ENCODE measurements around the gene DOK3. TPM values are rescaled to one million over a fixed set of nuclear protein-coding genes. Genes with fewer than 3 reads are reported as not detected.

The DOK3 gene
- polyA plus RNA-seq, 1 experiment = 0.50 TPM

DNA sequence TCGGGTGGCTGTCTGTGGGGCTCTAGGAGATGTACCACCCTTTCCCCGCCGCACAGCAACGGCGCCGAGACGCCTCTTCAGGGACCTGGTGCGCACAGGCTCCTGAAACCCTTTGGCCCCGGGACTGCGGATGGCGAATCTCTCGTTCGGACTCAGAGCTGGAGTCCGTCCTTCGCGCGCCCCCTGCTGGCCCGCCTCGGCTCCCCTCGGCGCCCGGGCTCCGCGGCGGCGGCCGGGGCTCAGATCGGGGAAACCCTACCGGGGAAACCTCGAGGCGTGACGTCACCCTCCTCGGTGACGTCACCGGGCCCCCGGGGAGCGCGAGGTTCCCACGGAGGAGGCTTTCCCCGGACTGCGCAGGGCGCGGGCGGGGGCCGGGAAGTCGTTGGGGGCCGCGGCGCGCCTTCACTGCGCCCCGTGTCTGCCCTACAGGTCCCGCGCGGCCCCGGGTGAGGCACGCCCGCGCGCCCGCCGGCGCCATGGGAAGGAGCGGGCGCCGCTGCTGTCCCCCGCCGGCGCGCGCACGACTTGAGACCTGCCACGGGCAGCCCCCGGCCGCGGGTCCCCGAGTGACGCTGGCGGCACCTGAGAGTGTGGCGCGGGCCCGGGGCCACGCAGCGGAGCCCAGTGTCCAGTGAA, 55.1 kb downstream of the DOK3 start:
- no peak for DNase-seq (ENCODE audit: low read depth, low spot score)
- ChIA-PET CTCF (interaction anchor here (0.5 to 15.6 kb wide), 18 partner anchors 8 to 341 kb away, joined by 3 to 205 read pairs (median 5); partner anchors contain the start of genes DBN1 and PFN3), POLR2A (interaction anchor here (1.0 to 3.0 kb wide), 8 partner anchors 10 to 65 kb away, joined by 4 to 26 read pairs (median 7); partner anchors contain the start of genes GRK6 and PDLIM7)
- Histone ChIP-seq H3K27me3 (ENCODE audit: control insufficient read depth, insufficient read depth, low read length) (no peaks in the 10 kb centered on the region), H3K4me3 (ENCODE audit: low read depth, low read length) (peak overlapping the region; percentile 51), H3K27ac (ENCODE audit: low read depth, low read length) (peak overlapping the region; percentile 11), H3K9me3 (ENCODE audit: control insufficient read depth, insufficient read depth, low read length) (no peaks in the 10 kb centered on the region)
- TF ChIP-seq, protein P1, sequence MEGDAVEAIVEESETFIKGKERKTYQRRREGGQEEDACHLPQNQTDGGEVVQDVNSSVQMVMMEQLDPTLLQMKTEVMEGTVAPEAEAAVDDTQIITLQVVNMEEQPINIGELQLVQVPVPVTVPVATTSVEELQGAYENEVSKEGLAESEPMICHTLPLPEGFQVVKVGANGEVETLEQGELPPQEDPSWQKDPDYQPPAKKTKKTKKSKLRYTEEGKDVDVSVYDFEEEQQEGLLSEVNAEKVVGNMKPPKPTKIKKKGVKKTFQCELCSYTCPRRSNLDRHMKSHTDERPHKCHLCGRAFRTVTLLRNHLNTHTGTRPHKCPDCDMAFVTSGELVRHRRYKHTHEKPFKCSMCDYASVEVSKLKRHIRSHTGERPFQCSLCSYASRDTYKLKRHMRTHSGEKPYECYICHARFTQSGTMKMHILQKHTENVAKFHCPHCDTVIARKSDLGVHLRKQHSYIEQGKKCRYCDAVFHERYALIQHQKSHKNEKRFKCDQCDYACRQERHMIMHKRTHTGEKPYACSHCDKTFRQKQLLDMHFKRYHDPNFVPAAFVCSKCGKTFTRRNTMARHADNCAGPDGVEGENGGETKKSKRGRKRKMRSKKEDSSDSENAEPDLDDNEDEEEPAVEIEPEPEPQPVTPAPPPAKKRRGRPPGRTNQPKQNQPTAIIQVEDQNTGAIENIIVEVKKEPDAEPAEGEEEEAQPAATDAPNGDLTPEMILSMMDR (IDR thresholded peaks at IDR 0.05; ENCODE audit: low read depth, low read length) = peak; percentile 77

DNA sequence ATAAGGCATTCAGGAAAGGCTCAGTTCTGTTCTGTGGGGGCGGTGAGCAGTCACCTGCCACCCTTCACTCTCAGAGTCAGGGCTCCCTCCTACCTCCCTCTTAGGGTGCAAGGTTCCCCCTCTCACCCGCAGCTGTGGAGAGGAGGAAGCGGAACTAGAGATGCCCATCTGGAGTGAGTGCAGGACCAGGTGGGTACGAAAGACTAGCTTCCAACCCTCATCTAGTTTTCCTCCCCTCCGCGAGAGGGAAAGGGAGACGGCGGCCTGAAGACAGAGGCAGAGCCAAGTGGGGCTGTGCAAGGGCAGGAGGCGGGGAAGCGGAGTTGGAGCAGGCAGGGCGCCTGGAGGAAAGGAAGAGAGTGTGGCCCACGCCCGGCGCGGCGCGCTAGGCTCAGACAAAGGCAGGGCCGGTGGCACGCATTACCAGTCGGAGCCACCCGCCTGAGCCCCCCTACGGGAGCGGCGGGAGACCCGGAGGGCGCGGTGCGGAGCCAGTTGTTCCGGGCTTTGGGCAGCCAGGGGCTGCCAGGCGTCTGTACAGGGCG, 55.7 kb downstream of the DOK3 start:
- no peak for DNase-seq (ENCODE audit: low read depth, low spot score)
- CTCF ChIA-PET = interaction anchor here (0.6 to 15.6 kb wide), 14 partner anchors 9 to 340 kb away, joined by 3 to 205 read pairs (median 5); partner anchors contain the start of gene PFN3
- H3K27me3 ChIP-seq (ENCODE audit: control insufficient read depth, insufficient read depth, low read length) = no peaks in the 10 kb centered on the region
- no peaks in the 10 kb centered on the region for H3K9me3 ChIP-seq (ENCODE audit: control insufficient read depth, insufficient read depth, low read length)
- POLR2A ChIA-PET = interaction anchor here (1.6 to 3.0 kb wide), 4 partner anchors 10 to 65 kb away, joined by 4 to 26 read pairs (median 13); partner anchors contain the start of gene PDLIM7
- H3K27ac ChIP-seq (ENCODE audit: low read depth, low read length) = peak overlapping the region; percentile 11
- H3K4me3 ChIP-seq (ENCODE audit: low read depth, low read length) = peak overlapping the region; percentile 37
- TF ChIP-seq, protein P1 (IDR thresholded peaks at IDR 0.05; ENCODE audit: low read depth, low read length) = no peak

DNA sequence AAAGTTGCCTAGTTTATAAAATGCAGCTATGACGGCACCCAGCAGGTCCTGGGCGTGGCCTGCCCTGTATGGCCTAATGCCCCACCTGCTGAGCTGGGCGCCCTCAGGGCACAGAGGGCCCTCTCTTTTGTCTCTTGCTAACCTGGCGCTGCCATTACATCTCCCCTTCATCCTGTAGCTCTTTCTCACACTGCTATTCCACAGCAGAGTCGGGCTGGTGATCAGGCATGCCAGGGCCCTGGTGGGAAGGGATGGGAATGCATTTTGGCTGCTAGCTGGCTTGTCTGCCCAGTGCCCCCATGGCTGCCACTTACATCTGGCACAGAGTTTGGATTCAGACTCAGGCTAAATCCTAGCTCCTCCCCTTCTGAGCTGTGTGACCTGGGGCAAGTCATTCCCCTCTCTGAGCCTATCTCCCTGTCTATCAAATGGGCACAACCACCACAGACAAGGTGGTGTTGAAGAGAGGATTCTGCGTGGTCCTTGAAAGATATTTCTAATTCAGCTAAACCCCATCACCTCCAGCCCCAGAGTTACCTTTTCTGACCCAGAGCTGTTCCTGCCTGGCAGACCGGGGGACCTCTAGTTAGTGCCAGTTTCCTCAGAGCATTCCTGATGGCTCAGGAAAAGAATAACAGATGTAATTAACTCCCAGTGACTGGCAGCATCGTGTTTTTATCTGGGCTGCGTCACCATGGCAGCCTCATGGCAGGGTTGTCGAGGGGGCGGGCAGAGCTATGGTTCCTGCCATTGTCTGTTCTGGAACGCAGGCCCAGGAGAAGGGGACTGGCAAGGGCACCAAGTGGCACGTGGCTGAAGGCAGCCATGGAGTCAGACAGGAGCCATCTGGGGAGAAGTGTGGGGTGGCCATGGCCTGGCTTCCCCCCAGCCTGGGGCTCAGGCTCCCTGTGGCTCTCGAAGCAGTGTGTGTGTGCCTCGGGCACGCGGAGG, 56.7 kb downstream of the DOK3 start:
- POLR2A ChIA-PET = interaction anchor here (0.8 to 3.0 kb wide), 4 partner anchors 9 to 63 kb away, joined by 3 to 26 read pairs (median 4); partner anchors contain the start of gene PDLIM7
- Histone ChIP-seq H3K4me3 (ENCODE audit: low read depth, low read length) (no peak overlapping the region), H3K9me3 (ENCODE audit: control insufficient read depth, insufficient read depth, low read length) (no peaks in the 10 kb centered on the region), H3K27ac (ENCODE audit: low read depth, low read length) (no peak overlapping the region), H3K27me3 (ENCODE audit: control insufficient read depth, insufficient read depth, low read length) (no peaks in the 10 kb centered on the region)
- DNase-seq (ENCODE audit: low read depth, low spot score) = no peak
- TF ChIP-seq, protein P1 (IDR thresholded peaks at IDR 0.05; ENCODE audit: low read depth, low read length) = no peak
- CTCF ChIA-PET = interaction anchor here (0.9 to 15.6 kb wide), 15 partner anchors 10 to 137 kb away, joined by 3 to 205 read pairs (median 4); partner anchors contain the start of gene PFN3

Other genes with a start within 250 kb of the DOK3 start
- gene RAB24, start 206.1 kb downstream of the DOK3 start, polyA plus RNA-seq (2011; rRNA removed) = 35.4 and 38.8 TPM in 2 replicates
- 135 and 158 TPM in 2 replicates for gene PRELID1, start 206.0 kb downstream of the DOK3 start, polyA plus RNA-seq (2011; rRNA removed)
- gene MXD3, start 197.9 kb downstream of the DOK3 start, polyA plus RNA-seq (2011; rRNA removed) = 2.8 and 2.9 TPM in 2 replicates
- gene LMAN2, start 158.2 kb downstream of the DOK3 start, polyA plus RNA-seq (2011; rRNA removed) = 150 and 212 TPM in 2 replicates
- 2.6 and 4.4 TPM in 2 replicates for gene RGS14, start 151.9 kb downstream of the DOK3 start, polyA plus RNA-seq (2011; rRNA removed)
- not detected in 2 replicates for gene SLC34A1, start 125.4 kb downstream of the DOK3 start, polyA plus RNA-seq (2011; rRNA removed)
- not detected in 2 replicates for gene PFN3, start 109.2 kb downstream of the DOK3 start, polyA plus RNA-seq (2011; rRNA removed)
- 0.35 and 0.48 TPM in 2 replicates for gene F12, start 100.3 kb downstream of the DOK3 start, polyA plus RNA-seq (2011; rRNA removed)
- gene GRK6, start 83.2 kb downstream of the DOK3 start, polyA plus RNA-seq (2011; rRNA removed) = 16.4 and 21.4 TPM in 2 replicates
- 1.0 and 1.6 TPM in 2 replicates for gene PRR7, start 63.0 kb downstream of the DOK3 start, polyA plus RNA-seq (2011; rRNA removed)
- 146 and 164 TPM in 2 replicates for gene DBN1, start 36.2 kb downstream of the DOK3 start, polyA plus RNA-seq (2011; rRNA removed)
- gene PDLIM7, start 12.2 kb downstream of the DOK3 start, polyA plus RNA-seq (2011; rRNA removed) = 195 and 268 TPM in 2 replicates
- gene DDX41, start 7.1 kb upstream of the DOK3 start, polyA plus RNA-seq (2011; rRNA removed) = 71.8 and 96.0 TPM in 2 replicates
- 28.7 and 30.1 TPM in 2 replicates for gene FAM193B, start 44.7 kb upstream of the DOK3 start, polyA plus RNA-seq (2011; rRNA removed)
- 307 and 376 TPM in 2 replicates for gene TMED9, start 82.4 kb upstream of the DOK3 start, polyA plus RNA-seq (2011; rRNA removed)
- 18.3 and 26.2 TPM in 2 replicates for gene B4GALT7, start 90.3 kb upstream of the DOK3 start, polyA plus RNA-seq (2011; rRNA removed)

All from AG04450 (cell line).